Measurements from ENCODE around the gene SORCS3.

DNA sequence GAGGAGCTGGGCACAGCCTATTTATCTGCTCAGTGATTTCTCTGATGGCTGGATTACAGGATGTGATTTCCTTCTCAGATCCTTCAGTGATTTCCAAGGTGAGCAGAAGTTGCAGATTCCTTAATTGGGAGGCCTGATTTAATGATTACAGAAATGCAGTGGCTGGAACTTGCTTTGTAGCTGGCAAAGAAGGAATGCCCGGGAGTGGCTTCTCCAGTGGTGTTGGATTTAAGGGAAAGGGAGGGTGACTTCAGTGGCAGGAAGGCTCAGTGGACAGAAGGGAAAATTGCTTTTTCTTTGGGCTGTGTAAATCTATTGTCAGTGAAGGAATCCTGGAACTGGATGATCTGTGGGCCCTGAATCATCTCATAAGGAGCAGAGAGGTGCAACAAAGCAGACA lies 5.1 kb downstream of the SORCS3 start:
- TF ChIP-seq, protein P1, sequence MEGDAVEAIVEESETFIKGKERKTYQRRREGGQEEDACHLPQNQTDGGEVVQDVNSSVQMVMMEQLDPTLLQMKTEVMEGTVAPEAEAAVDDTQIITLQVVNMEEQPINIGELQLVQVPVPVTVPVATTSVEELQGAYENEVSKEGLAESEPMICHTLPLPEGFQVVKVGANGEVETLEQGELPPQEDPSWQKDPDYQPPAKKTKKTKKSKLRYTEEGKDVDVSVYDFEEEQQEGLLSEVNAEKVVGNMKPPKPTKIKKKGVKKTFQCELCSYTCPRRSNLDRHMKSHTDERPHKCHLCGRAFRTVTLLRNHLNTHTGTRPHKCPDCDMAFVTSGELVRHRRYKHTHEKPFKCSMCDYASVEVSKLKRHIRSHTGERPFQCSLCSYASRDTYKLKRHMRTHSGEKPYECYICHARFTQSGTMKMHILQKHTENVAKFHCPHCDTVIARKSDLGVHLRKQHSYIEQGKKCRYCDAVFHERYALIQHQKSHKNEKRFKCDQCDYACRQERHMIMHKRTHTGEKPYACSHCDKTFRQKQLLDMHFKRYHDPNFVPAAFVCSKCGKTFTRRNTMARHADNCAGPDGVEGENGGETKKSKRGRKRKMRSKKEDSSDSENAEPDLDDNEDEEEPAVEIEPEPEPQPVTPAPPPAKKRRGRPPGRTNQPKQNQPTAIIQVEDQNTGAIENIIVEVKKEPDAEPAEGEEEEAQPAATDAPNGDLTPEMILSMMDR (IDR thresholded peaks at IDR 0.05; ENCODE audit: borderline replicate concordance, extremely low read depth, low read length, poor library complexity, severe bottlenecking), result no peak
- TF ChIP-seq EZH2 (IDR thresholded peaks at IDR 0.05; ENCODE audit: borderline replicate concordance, low read depth, low read length, severe bottlenecking), result no peak
